SK-N-SH (cell line): ENCODE data around the gene AFP. TPM values are rescaled to one million over a fixed set of nuclear protein-coding genes. Genes with fewer than 3 reads are reported as not detected.

Experiments used
- CTCF ChIA-PET: fragments of 300-600, 350-600 bp; formaldehyde crosslinking; extraction: SDS; loops from one replicate; lab custom pipeline; 2021; lab: Yijun Ruan, JAX
- POLR2A ChIA-PET: fragments of 350-600 bp; sonication (Branson Sonifier 250); formaldehyde crosslinking; extraction: SDS; loops from one replicate; lab custom pipeline; 2020; ENCODE audit warnings: antibody characterized with exemption, inconsistent platforms; lab: Yijun Ruan, JAX
- DNase-seq: peaks from one replicate; pipeline ENCODE4 v3.0.0; 2012
- H2AFZ ChIP-seq: fragments of 200-600 bp; sonication (generic); 2 replicates; pipeline ENCODE4 v1.8.1; 2016; ENCODE audit warnings: antibody characterized with exemption, mild to moderate bottlenecking, low read depth
- H3F3A ChIP-seq: fragments of 200-600 bp; sonication (generic); replicated peaks from 2 replicates; pipeline ENCODE3; 2016; ENCODE audit warnings: antibody characterized with exemption, mild to moderate bottlenecking; ENCODE audit not compliant: insufficient read depth
- H3K27ac ChIP-seq, 2 experiments: fragments of 200-500 bp in 1 of 2; fragments of 200-600 bp in 1 of 2; sonication (Bioruptor generic) in 1 of 2; sonication (generic), shearing (Covaris generic) in 1 of 2; 2 replicates each; pipeline versions ENCODE4 v1.5.1 to v1.6.1; 2014 to 2016; ENCODE audit warnings: low read depth in 2 of 2, inconsistent platforms in 1 of 2, low read length in 1 of 2, mild to moderate bottlenecking in 1 of 2, mixed read lengths in 1 of 2
- H3K27me3 ChIP-seq: fragments of 200-600 bp; sonication (generic), shearing (Covaris generic); 2 replicates; pipeline ENCODE4 v1.6.1; 2016; ENCODE audit warnings: mixed run types; ENCODE audit not compliant: insufficient read depth
- H3K36me3 ChIP-seq, 2 experiments: fragments of 200-500 bp in 1 of 2; fragments of 200-600 bp in 1 of 2; sonication (Bioruptor generic) in 1 of 2; sonication (generic) in 1 of 2; replicated peaks in 1 of 2; 2 replicates each; pipeline versions ENCODE3 to v1.5.1; 2014 to 2016; ENCODE audit warnings: low read length in 1 of 2, mild to moderate bottlenecking in 1 of 2; ENCODE audit not compliant: insufficient read depth in 2 of 2, control insufficient read depth in 1 of 2
- H3K4me1 ChIP-seq, 2 experiments: fragments of 200-500 bp in 1 of 2; fragments of 200-600 bp in 1 of 2; sonication (Bioruptor generic) in 1 of 2; sonication (generic), shearing (Covaris generic) in 1 of 2; 2 replicates each; pipeline versions ENCODE4 v1.5.1 to v1.6.1; 2014 to 2016; ENCODE audit warnings: low read depth in 1 of 2, low read length in 1 of 2, mixed run types in 1 of 2; ENCODE audit not compliant: insufficient read depth in 2 of 2, control insufficient read depth in 1 of 2
- H3K4me2 ChIP-seq: fragments of 200-600 bp; sonication (generic), shearing (Covaris generic); 2 replicates; pipeline ENCODE4 v1.6.1; 2017; ENCODE audit warnings: mixed run types
- H3K4me3 ChIP-seq, 2 experiments: fragments of 200-500 bp in 1 of 2; fragments of 200-600 bp in 1 of 2; sonication (Bioruptor generic) in 1 of 2; sonication (generic), shearing (Covaris generic) in 1 of 2; 2 replicates each; pipeline versions ENCODE4 v1.5.1 to v1.8.1; 2014 to 2016; ENCODE audit warnings: low read depth in 2 of 2, inconsistent platforms in 1 of 2, low read length in 1 of 2, mild to moderate bottlenecking in 1 of 2, mixed read lengths in 1 of 2, moderate library complexity in 1 of 2
- H3K79me2 ChIP-seq: fragments of 200-600 bp; sonication (generic); 2 replicates; pipeline ENCODE4 v1.8.1; 2017; ENCODE audit warnings: mild to moderate bottlenecking; ENCODE audit not compliant: insufficient read depth
- H3K9ac ChIP-seq: fragments of 200-600 bp; sonication (generic); 2 replicates; pipeline ENCODE4 v1.6.1; 2017; ENCODE audit warnings: mixed run types
- H3K9me2 ChIP-seq: fragments of 200-600 bp; sonication (generic); 2 replicates; pipeline ENCODE4 v1.6.1; 2017; ENCODE audit warnings: mixed run types
- H3K9me3 ChIP-seq: fragments of 200-600 bp; sonication (generic); 2 replicates; pipeline ENCODE4 v1.6.1; 2017; ENCODE audit warnings: mixed run types, mild to moderate bottlenecking, moderate library complexity
- H4K20me1 ChIP-seq: fragments of 200-600 bp; sonication (generic); 2 replicates; pipeline ENCODE4 v1.6.1; 2017; ENCODE audit warnings: mild to moderate bottlenecking, mixed run types; ENCODE audit not compliant: insufficient read depth
- ELF1 ChIP-seq: IDR thresholded peaks from 2 replicates; pipeline ENCODE4 v1.4.0; 2012
- EP300 ChIP-seq, 2 experiments: IDR thresholded peaks; 2 replicates each; pipeline versions ENCODE4 v1.4.0 to v1.6.1; 2012; ENCODE audit warnings: borderline replicate concordance in 1 of 2, low read depth in 1 of 2, low read length in 1 of 2
- EZH2phosphoT487 ChIP-seq: fragments of 200-600 bp; sonication (generic); IDR thresholded peaks from 2 replicates; pipeline ENCODE4 v1.6.1; 2017; ENCODE audit warnings: low read depth, mixed run types, mild to moderate bottlenecking, antibody characterized with exemption, moderate library complexity, borderline replicate concordance
- GATA2 ChIP-seq: sonication (generic); formaldehyde crosslinking; IDR thresholded peaks from 2 replicates; pipeline ENCODE4 v1.5.0; 2020; ENCODE audit warnings: mild to moderate bottlenecking, missing genetic modification reagents
- RAD21 ChIP-seq: IDR thresholded peaks from 2 replicates; pipeline ENCODE4 v1.6.1; 2012; ENCODE audit warnings: mild to moderate bottlenecking, low read length
- RCOR1 ChIP-seq: fragments of 150-350 bp; IDR thresholded peaks from 2 replicates; pipeline ENCODE4 v1.6.1; 2017; ENCODE audit warnings: antibody characterized with exemption, low read length
- RXRA ChIP-seq: IDR thresholded peaks from 2 replicates; pipeline ENCODE4 v1.4.0; 2012; ENCODE audit warnings: low read depth, mild to moderate bottlenecking, borderline replicate concordance
- TAF1 ChIP-seq: IDR thresholded peaks from 2 replicates; pipeline ENCODE4 v1.6.1; 2012; ENCODE audit warnings: low read depth, mild to moderate bottlenecking, low read length, moderate library complexity, borderline replicate concordance
- TCF12 ChIP-seq: IDR thresholded peaks from 2 replicates; pipeline ENCODE4 v1.4.0; 2012
- TEAD4 ChIP-seq: IDR thresholded peaks from 2 replicates; pipeline ENCODE4 v1.4.0; 2012; ENCODE audit warnings: mild to moderate bottlenecking, borderline replicate concordance; ENCODE audit not compliant: insufficient read depth
- YY1 ChIP-seq: IDR thresholded peaks from 2 replicates; pipeline ENCODE4 v1.4.0; 2012; ENCODE audit warnings: low read depth, mild to moderate bottlenecking
- WGBS: methylation state at CpG from one replicate; pipeline ENCODE4 v1.1.6; 2017; ENCODE audit warnings: low lambda C conversion rate; 5-methylcytosine and 5-hydroxymethylcytosine counted together
- polyA plus RNA-seq, 3 experiments: library from polyadenylated mRNA; depleted of rRNA; stranded (reverse); fragments of >200 nt; gene quantifications; 2 replicates each; pipeline ENCODE4 v1.2.3, GENCODE V29; 2012
- TF ChIP-seq, protein P1 (sequence below): fragments of 200-600 bp; sonication (generic); IDR thresholded peaks from 2 replicates; pipeline ENCODE4 v1.6.1; 2017; ENCODE audit warnings: antibody characterized with exemption, mild to moderate bottlenecking, moderate library complexity
- TF ChIP-seq, protein P2 (sequence below): fragments of 150-350 bp; IDR thresholded peaks from 2 replicates; pipeline ENCODE4 v1.6.1; 2017; ENCODE audit warnings: antibody characterized with exemption, low read length, low read depth, borderline replicate concordance
- TF ChIP-seq, protein P3 (sequence below): IDR thresholded peaks from 2 replicates; pipeline ENCODE4 v1.6.1; 2012; ENCODE audit warnings: mild to moderate bottlenecking, low read depth, low read length, moderate library complexity
- TF ChIP-seq, protein P4 (sequence below): fragments of 150-350 bp; IDR thresholded peaks from 2 replicates; pipeline ENCODE4 v1.6.1; 2016; ENCODE audit warnings: mild to moderate bottlenecking, low read depth, low read length
- TF ChIP-seq, protein P5 (sequence below): IDR thresholded peaks from 2 replicates; pipeline ENCODE4 v1.4.0; 2012; ENCODE audit warnings: low read depth, borderline replicate concordance

The AFP gene
- polyA plus RNA-seq, 1 of the 3 experiments (the other 2 are of a cell fraction), result 0.28 TPM

DNA sequence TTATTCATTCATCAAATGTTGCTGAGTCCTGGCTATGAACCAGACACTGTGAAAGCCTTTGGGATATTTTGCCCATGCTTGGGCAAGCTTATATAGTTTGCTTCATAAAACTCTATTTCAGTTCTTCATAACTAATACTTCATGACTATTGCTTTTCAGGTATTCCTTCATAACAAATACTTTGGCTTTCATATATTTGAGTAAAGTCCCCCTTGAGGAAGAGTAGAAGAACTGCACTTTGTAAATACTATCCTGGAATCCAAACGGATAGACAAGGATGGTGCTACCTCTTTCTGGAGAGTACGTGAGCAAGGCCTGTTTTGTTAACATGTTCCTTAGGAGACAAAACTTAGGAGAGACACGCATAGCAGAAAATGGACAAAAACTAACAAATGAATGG, 1.7 kb upstream of the AFP start:
- H3K79me2 ChIP-seq, result no peaks in the 10 kb centered on the region
- H4K20me1 ChIP-seq, result no peaks in the 10 kb centered on the region
- WGBS, result 15% methylated on average over 3 of the region's 3 CpGs
- H3K27me3 ChIP-seq, result peaks cover 6% of the 10 kb centered on the region; the same call in 1 of the 2 replicates
- H3K4me1 ChIP-seq, result no peaks in the 10 kb centered on the region
- H3K4me3 ChIP-seq, result no peak overlapping the region
- H3F3A ChIP-seq, result no peaks in the 10 kb centered on the region
- H3K36me3 ChIP-seq, result no peaks in the 10 kb centered on the region
- H3K9ac ChIP-seq, result no peak overlapping the region
- no peaks in the 10 kb centered on the region for H3K9me3 ChIP-seq
- H3K9me2 ChIP-seq, result no peaks in the 10 kb centered on the region
- POLR2A ChIA-PET, result no interaction called here
- TF ChIP-seq GATA2 (CRISPR knock-in tag) (no peak), RAD21 (peak; percentile 5; the same call in 1 of the 2 replicates)
- TF ChIP-seq, protein P1, sequence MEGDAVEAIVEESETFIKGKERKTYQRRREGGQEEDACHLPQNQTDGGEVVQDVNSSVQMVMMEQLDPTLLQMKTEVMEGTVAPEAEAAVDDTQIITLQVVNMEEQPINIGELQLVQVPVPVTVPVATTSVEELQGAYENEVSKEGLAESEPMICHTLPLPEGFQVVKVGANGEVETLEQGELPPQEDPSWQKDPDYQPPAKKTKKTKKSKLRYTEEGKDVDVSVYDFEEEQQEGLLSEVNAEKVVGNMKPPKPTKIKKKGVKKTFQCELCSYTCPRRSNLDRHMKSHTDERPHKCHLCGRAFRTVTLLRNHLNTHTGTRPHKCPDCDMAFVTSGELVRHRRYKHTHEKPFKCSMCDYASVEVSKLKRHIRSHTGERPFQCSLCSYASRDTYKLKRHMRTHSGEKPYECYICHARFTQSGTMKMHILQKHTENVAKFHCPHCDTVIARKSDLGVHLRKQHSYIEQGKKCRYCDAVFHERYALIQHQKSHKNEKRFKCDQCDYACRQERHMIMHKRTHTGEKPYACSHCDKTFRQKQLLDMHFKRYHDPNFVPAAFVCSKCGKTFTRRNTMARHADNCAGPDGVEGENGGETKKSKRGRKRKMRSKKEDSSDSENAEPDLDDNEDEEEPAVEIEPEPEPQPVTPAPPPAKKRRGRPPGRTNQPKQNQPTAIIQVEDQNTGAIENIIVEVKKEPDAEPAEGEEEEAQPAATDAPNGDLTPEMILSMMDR, result peak; percentile 58
- H3K4me2 ChIP-seq, result no peak overlapping the region
- no peak overlapping the region for H3K27ac ChIP-seq
- H2AFZ ChIP-seq, result no peak overlapping the region
- peak; percentile 12 for DNase-seq
- CTCF ChIA-PET, result interaction anchor here (1.7 to 3.7 kb wide), 2 partner anchors 10 to 11 kb away, joined by 3 to 17 read pairs; no protein-coding TSS in a partner anchor

DNA sequence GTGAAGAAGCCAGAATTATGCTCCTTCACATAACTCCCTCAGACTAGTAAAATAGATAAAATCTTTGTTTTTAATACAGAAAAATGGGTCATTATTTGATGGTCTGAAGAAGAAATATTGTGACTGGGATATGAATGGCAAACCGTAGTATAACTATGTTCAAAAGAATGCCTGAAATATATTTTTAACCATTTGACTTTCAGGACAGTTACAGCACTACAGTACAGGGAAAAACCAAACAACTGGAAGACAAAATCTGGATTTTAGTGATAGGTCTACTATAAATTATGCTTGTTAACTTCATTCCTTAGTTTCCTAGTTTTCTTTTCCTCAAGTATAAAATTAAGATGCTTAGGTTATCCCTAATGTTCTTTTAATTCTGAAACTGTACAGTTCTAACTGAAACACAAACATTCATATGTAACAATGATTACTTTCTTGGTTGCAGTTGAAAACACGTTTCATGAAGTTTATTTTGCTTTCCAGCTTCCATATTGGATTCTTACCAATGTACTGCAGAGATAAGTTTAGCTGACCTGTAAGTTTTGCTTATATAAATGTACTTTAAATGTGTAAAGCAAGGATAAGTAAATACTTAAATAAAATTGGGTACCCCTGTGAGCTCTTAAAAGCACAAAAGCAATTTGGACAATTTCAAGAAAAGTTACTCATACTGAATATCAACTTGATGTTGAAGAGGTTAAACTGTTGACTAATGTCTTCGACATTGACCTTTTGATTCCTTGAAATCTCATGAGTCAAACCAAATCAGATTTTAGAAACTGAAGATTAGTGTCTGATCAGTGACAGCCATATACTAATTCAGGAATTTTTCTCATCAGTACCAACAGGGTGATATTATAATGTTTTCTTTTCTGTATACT, 895 bp downstream of the AFP start:
- no peaks in the 10 kb centered on the region for H3F3A ChIP-seq
- 0 out of 2 replicates have a peak, but pooled peaks cover 13% of the 10 kb centered on the region for H3K27me3 ChIP-seq
- 6% methylated on average over 3 of the region's 3 CpGs for WGBS
- H3K4me2 ChIP-seq, result no peak overlapping the region
- no peaks in the 10 kb centered on the region for H3K9me2 ChIP-seq
- H2AFZ ChIP-seq, result no peak overlapping the region
- no peak for DNase-seq
- H3K4me3 ChIP-seq, result no peak overlapping the region
- no peaks in the 10 kb centered on the region for H3K4me1 ChIP-seq
- H3K9me3 ChIP-seq, result no peaks in the 10 kb centered on the region
- no peak overlapping the region for H3K27ac ChIP-seq
- no peaks in the 10 kb centered on the region for H3K79me2 ChIP-seq
- no peak overlapping the region for H3K9ac ChIP-seq
- no peaks in the 10 kb centered on the region for H3K36me3 ChIP-seq
- CTCF ChIA-PET, result interaction anchor here (1.5 to 1.8 kb wide), 2 partner anchors 10 to 96 kb away, joined by 4 to 9 read pairs; no protein-coding TSS in a partner anchor
- no peaks in the 10 kb centered on the region for H4K20me1 ChIP-seq
- POLR2A ChIA-PET, result no interaction called here
- TF ChIP-seq TCF12 (no peak), RAD21 (no peak), RCOR1 (no peak), EP300 (IDR thresholded peaks at IDR 0.05; ENCODE audit: borderline replicate concordance in 1 of 2, low read depth in 1 of 2, low read length in 1 of 2) (no peak), RXRA (no peak), TAF1 (no peak), EZH2phosphoT487 (no peak), TEAD4 (no peak), YY1 (no peak), ELF1 (no peak)
- TF ChIP-seq, protein P2, sequence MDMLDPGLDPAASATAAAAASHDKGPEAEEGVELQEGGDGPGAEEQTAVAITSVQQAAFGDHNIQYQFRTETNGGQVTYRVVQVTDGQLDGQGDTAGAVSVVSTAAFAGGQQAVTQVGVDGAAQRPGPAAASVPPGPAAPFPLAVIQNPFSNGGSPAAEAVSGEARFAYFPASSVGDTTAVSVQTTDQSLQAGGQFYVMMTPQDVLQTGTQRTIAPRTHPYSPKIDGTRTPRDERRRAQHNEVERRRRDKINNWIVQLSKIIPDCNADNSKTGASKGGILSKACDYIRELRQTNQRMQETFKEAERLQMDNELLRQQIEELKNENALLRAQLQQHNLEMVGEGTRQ, result no peak
- TF ChIP-seq, protein P3, sequence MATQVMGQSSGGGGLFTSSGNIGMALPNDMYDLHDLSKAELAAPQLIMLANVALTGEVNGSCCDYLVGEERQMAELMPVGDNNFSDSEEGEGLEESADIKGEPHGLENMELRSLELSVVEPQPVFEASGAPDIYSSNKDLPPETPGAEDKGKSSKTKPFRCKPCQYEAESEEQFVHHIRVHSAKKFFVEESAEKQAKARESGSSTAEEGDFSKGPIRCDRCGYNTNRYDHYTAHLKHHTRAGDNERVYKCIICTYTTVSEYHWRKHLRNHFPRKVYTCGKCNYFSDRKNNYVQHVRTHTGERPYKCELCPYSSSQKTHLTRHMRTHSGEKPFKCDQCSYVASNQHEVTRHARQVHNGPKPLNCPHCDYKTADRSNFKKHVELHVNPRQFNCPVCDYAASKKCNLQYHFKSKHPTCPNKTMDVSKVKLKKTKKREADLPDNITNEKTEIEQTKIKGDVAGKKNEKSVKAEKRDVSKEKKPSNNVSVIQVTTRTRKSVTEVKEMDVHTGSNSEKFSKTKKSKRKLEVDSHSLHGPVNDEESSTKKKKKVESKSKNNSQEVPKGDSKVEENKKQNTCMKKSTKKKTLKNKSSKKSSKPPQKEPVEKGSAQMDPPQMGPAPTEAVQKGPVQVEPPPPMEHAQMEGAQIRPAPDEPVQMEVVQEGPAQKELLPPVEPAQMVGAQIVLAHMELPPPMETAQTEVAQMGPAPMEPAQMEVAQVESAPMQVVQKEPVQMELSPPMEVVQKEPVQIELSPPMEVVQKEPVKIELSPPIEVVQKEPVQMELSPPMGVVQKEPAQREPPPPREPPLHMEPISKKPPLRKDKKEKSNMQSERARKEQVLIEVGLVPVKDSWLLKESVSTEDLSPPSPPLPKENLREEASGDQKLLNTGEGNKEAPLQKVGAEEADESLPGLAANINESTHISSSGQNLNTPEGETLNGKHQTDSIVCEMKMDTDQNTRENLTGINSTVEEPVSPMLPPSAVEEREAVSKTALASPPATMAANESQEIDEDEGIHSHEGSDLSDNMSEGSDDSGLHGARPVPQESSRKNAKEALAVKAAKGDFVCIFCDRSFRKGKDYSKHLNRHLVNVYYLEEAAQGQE, result no peak
- TF ChIP-seq, protein P4, sequence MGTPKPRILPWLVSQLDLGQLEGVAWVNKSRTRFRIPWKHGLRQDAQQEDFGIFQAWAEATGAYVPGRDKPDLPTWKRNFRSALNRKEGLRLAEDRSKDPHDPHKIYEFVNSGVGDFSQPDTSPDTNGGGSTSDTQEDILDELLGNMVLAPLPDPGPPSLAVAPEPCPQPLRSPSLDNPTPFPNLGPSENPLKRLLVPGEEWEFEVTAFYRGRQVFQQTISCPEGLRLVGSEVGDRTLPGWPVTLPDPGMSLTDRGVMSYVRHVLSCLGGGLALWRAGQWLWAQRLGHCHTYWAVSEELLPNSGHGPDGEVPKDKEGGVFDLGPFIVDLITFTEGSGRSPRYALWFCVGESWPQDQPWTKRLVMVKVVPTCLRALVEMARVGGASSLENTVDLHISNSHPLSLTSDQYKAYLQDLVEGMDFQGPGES, result no peak
- TF ChIP-seq, protein P5, sequence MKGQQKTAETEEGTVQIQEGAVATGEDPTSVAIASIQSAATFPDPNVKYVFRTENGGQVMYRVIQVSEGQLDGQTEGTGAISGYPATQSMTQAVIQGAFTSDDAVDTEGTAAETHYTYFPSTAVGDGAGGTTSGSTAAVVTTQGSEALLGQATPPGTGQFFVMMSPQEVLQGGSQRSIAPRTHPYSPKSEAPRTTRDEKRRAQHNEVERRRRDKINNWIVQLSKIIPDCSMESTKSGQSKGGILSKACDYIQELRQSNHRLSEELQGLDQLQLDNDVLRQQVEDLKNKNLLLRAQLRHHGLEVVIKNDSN, result no peak
